ENCODE results near the gene AKR1A1. TPM values are rescaled to one million over a fixed set of nuclear protein-coding genes. Genes with fewer than 3 reads are reported as not detected.

The AKR1A1 gene
- total RNA-seq, 2 donors from 2014 or later: 203 to 263 TPM

DNA sequence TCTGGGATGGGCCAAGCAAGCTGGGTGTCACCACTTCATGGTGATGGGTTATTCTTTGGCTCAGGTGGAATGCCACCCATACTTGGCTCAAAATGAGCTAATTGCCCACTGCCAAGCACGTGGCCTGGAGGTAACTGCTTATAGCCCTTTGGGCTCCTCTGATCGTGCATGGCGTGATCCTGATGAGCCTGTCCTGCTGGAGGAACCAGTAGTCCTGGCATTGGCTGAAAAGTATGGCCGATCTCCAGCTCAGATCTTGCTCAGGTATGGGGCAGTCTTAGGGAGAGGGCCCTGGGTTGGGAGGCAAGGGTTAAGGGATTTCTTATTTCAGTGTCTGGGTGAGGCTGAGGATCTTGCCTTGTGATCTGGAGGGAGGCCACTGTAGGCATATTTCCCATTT is 17.8 kb downstream of the AKR1A1 start:
- peaks cover 14% of the 10 kb centered on the region for H3K36me3 ChIP-seq
- H3K9ac ChIP-seq (ENCODE audit: low read depth in 2 of 2, low read length in 2 of 2): no peak overlapping the region
- no peaks in the 10 kb centered on the region for H3K27me3 ChIP-seq
- H3K9me3 ChIP-seq: no peaks in the 10 kb centered on the region
- H3K4me1 ChIP-seq: no peaks in the 10 kb centered on the region
- intact Hi-C loops (cut with DNase I): loop anchor here (2.0 to 10.0 kb wide), 2 partner anchors 56 to 224 kb away; partner anchors contain the start of genes MUTYH and TOE1
- TF ChIP-seq, protein P1, sequence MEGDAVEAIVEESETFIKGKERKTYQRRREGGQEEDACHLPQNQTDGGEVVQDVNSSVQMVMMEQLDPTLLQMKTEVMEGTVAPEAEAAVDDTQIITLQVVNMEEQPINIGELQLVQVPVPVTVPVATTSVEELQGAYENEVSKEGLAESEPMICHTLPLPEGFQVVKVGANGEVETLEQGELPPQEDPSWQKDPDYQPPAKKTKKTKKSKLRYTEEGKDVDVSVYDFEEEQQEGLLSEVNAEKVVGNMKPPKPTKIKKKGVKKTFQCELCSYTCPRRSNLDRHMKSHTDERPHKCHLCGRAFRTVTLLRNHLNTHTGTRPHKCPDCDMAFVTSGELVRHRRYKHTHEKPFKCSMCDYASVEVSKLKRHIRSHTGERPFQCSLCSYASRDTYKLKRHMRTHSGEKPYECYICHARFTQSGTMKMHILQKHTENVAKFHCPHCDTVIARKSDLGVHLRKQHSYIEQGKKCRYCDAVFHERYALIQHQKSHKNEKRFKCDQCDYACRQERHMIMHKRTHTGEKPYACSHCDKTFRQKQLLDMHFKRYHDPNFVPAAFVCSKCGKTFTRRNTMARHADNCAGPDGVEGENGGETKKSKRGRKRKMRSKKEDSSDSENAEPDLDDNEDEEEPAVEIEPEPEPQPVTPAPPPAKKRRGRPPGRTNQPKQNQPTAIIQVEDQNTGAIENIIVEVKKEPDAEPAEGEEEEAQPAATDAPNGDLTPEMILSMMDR (IDR thresholded peaks at IDR 0.05): no peak
- no peak overlapping the region for H3K27ac ChIP-seq
- no peak overlapping the region for H3K4me3 ChIP-seq
- DNase-seq: no peak

DNA sequence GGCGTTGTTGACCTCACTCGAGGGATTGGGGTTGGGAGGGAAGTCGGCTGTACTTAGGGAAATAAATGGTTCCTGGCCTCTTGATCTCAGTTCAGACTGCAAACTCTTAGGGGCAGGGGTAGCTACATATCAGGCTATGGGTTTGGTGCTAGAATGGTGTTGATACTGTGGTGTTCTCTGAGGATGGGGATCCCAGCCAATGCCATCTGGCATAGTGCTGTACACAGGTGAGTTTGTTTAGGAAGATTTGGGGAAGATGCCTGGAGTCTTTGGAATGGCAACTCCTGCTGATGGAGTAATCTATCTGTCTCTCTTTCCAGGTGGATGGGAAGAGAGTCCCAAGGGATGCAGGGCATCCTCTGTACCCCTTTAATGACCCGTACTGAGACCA is 18.9 kb downstream of the AKR1A1 start:
- no peak overlapping the region for H3K9ac ChIP-seq (ENCODE audit: low read depth in 2 of 2, low read length in 2 of 2)
- H3K4me1 ChIP-seq: no peaks in the 10 kb centered on the region
- no peak for DNase-seq
- H3K36me3 ChIP-seq: peaks cover 14% of the 10 kb centered on the region
- no peaks in the 10 kb centered on the region for H3K9me3 ChIP-seq
- intact Hi-C loops (cut with DNase I): loop anchor here (2.0 to 10.0 kb wide), 2 partner anchors 57 to 225 kb away; partner anchors contain the start of genes MUTYH and TOE1
- H3K4me3 ChIP-seq: no peak overlapping the region
- TF ChIP-seq, protein P1 (IDR thresholded peaks at IDR 0.05): no peak
- H3K27me3 ChIP-seq: no peaks in the 10 kb centered on the region
- no peak overlapping the region for H3K27ac ChIP-seq

DNA sequence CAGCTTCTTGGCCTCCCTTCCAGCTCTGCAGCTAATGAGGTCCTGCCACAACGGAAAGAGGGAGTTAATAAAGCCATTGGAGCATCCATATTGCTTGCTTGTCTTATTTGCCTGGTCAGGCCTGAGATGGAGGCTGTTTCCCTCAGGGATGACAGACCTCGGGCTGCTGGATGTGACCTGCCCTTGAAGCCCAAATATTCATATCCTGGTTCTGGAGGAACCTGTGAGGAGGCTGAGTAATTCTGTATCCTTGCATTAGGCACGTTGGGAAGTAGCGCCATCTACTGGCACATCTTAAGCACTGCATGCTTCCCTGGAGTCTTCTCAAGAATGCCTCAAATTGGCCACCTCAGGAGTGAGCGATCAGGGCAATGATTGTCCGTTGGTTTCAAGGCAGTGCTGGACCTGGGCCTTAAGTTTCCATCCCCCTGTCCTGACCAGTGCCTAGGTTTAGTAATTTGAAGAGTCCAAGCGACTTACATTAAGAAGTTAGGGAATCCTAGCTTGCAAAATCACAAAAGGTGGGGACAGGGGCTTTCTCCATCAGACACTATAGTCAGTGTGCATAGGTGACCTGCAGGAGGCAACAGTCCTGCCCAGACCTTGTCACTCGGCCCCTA is 19.4 kb downstream of the AKR1A1 start:
- Histone ChIP-seq H3K4me1 (no peaks in the 10 kb centered on the region), H3K27me3 (no peaks in the 10 kb centered on the region), H3K9ac (ENCODE audit: low read depth in 2 of 2, low read length in 2 of 2) (no peak overlapping the region), H3K4me3 (no peak overlapping the region), H3K36me3 (peaks cover 14% of the 10 kb centered on the region), H3K27ac (no peak overlapping the region), H3K9me3 (no peaks in the 10 kb centered on the region)
- peak; percentile 77 for DNase-seq
- intact Hi-C loops (cut with DNase I): loop anchor here (2.0 to 10.0 kb wide), 2 partner anchors 57 to 225 kb away; partner anchors contain the start of genes MUTYH and TOE1
- TF ChIP-seq, protein P1 (IDR thresholded peaks at IDR 0.05): peak; percentile 98

DNA sequence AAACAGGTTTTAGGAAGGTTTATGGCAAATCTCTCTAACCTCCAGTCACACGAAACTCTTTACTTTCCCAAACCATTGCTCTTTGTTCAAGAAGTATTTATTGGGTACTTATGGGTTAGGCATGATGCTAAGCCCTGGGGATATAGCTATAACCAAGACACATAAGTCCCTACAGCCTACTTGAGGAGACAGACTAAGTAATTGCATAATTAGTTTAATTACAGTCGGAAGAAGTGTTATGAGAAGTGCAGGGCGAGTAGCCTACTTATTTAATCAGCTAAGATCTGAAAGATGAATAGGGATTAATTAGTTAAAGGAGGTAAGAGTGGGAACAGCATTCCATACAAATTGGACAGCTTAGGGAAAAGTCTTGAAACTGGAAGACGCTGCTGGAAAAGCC is 20.0 kb downstream of the AKR1A1 start:
- Histone ChIP-seq H3K4me1 (no peaks in the 10 kb centered on the region), H3K36me3 (peaks cover 14% of the 10 kb centered on the region), H3K9me3 (no peaks in the 10 kb centered on the region), H3K27ac (no peak overlapping the region), H3K27me3 (no peaks in the 10 kb centered on the region), H3K9ac (ENCODE audit: low read depth in 2 of 2, low read length in 2 of 2) (no peak overlapping the region), H3K4me3 (no peak overlapping the region)
- no peak for DNase-seq
- intact Hi-C loops (cut with DNase I): no loop called here
- TF ChIP-seq, protein P1 (IDR thresholded peaks at IDR 0.05): no peak

DNA sequence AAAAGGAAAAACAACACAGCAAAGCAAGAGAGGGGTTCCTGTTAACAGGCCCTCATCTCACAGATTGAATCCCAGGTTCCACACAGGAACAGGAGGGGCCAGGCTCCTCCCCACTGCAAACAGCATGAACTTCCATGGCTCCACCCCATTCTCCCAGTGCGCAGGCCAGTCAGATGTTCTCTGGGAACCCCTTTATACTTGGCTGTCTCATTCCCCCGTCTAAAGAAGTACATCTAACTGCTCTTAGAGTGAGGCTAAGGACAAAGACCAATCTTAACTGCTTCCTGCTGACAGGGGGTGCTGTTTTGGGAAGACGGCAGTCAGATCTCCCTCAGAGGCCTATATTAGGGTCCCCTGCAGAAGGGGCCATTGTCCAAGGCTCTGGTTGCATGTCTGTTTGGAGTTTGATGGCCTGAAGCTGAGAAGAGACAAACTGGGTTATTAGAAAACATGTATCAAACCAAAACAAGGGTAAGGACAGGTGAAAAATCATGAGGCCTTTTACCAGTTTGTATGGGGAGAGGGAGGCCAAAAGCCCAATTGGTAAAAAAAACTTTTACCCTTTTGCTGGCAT is 22.7 kb downstream of the AKR1A1 start:
- Histone ChIP-seq H3K4me3 (no peak overlapping the region), H3K9ac (ENCODE audit: low read depth in 2 of 2, low read length in 2 of 2) (no peak overlapping the region), H3K4me1 (no peaks in the 10 kb centered on the region), H3K9me3 (no peaks in the 10 kb centered on the region), H3K36me3 (peaks cover 4% of the 10 kb centered on the region), H3K27me3 (no peaks in the 10 kb centered on the region), H3K27ac (no peak overlapping the region)
- no peak for DNase-seq
- TF ChIP-seq, protein P1 (IDR thresholded peaks at IDR 0.05): no peak
- intact Hi-C loops (cut with DNase I): no loop called here
